ENCODE data around the gene PLOD1.

DNA sequence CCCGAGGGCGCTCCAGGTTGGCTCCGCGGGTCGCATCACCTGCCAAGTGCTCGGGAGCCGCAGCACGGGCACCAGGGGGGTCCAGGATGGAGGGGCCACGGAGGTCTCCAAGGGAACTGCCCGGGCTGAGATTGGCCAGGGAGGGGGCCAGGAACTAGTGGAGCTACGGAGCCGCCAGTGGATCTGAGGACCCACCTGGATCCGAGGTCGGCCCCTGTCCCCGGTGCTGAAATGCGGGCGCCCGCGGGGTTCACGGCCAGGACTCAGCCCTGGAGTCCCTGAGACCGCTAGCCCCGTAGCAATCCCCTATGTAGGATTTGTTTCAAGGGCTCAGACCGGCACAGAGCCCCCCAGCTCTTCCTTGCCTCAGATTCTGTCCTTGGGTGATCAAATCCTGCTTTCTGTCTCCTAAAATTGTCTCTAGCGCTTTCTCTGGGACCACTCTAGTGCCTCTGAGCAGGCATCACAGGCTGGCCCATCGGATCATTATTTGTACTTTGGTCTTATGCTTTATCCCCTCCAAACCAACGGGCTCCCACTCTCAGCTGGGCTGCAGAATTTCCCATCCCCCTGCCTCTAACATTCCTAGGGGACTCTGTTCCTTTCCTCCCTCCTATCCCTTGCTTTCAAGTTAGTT lies 35.6 kb upstream of the PLOD1 start:
- TF ChIP-seq FOXJ3 (CRISPR knock-in tag; IDR thresholded peaks at IDR 0.05; ENCODE audit: borderline replicate concordance) (no peak), ATF1 (CRISPR knock-in tag; IDR thresholded peaks at IDR 0.05) (no peak)
- TF ChIP-seq, protein P1, sequence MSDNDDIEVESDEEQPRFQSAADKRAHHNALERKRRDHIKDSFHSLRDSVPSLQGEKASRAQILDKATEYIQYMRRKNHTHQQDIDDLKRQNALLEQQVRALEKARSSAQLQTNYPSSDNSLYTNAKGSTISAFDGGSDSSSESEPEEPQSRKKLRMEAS (CRISPR knock-in tag; IDR thresholded peaks at IDR 0.05), result no peak
- TF ChIP-seq, protein P2, sequence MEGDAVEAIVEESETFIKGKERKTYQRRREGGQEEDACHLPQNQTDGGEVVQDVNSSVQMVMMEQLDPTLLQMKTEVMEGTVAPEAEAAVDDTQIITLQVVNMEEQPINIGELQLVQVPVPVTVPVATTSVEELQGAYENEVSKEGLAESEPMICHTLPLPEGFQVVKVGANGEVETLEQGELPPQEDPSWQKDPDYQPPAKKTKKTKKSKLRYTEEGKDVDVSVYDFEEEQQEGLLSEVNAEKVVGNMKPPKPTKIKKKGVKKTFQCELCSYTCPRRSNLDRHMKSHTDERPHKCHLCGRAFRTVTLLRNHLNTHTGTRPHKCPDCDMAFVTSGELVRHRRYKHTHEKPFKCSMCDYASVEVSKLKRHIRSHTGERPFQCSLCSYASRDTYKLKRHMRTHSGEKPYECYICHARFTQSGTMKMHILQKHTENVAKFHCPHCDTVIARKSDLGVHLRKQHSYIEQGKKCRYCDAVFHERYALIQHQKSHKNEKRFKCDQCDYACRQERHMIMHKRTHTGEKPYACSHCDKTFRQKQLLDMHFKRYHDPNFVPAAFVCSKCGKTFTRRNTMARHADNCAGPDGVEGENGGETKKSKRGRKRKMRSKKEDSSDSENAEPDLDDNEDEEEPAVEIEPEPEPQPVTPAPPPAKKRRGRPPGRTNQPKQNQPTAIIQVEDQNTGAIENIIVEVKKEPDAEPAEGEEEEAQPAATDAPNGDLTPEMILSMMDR (IDR thresholded peaks at IDR 0.05), result no peak

Measured in WTC11 (cell line).